ENCODE measurements around the gene NUDT11.
"Not testable (repeated sequence)": the region's sequence is repeated elsewhere in the genome, so short reads cannot be mapped to it uniquely, and the experiment has no call there.

The NUDT11 gene

GRCh38 chrX:51496501-51497291 lies at the start of gene NUDT11:
TSS of gene NUDT11 (minus strand) at chrX:51496592. CDS start at chrX:51496444, 148 bp downstream.
- no peak for FAIRE-seq

DNA sequence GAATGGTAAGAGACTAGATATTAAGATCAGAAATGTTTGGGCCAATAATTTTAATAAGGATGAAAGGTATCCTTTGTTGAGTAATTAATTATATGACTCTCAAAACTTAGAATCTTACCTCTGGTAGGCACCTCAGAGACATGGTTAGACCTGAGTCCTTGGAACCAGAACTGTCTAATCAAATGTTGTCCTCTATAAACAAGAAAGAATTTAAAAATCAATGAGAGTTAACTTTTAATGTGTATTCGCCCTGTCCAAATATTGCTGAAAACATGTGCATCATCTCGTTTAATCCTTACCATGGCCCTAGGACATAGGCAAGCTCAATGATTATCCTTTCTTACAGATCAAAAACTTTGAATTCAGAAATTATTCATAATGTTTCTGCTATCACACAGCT lies 24.0 kb upstream of the NUDT11 start:
- FAIRE-seq = no peak

GRCh38 chrX:51519131-51519530 lies 22.7 kb upstream of the NUDT11 start:
- not testable (repeated sequence) for FAIRE-seq

- no peak for FAIRE-seq
Measured at GRCh38 chrX:51507551-51507950, 11.2 kb upstream of the NUDT11 start.

DNA sequence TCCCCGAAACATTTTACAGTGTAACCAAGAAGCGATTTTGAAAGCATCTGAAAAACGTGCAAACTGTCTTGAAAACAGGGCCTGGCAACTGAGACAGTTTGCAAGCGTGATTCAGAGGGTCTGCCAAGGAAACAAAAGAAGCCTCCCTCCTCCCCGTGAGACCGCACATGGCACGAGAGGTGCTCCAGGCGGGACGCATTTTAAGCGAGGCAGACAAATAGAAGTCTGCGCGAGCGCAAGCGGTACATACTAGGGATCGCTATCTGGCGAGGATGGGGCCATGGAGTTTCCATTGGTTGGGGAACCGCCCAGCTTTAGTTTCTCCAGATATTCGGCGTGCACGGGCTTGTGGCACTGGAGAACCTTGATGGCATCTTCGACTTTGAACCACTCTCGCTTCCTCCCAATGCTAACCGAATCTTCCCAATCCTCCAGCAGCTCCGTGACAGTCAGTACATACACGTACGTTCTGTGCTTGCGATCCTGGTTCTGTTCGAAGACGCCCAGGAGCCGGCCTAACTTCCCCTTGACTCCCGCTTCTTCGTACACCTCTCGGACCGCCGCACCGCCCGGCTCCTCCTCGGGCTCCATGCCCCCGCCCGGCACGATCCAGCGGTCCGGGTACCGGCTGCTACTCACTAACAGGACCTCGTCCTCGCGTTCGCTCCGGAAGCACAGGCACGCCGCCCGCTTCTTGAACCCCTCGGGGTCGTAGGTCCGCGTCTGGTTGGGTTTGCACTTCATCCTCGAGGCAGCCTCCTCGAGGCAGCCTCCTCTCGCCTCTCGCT lies 497 bp downstream of the NUDT11 start:
- FAIRE-seq = not testable (repeated sequence)

- FAIRE-seq = peak; percentile 41
Measured at GRCh38 chrX:51494409-51494808, 2.0 kb downstream of the NUDT11 start.

GRCh38 chrX:51487960-51488267 lies 8.5 kb downstream of the NUDT11 start:
- no peak for FAIRE-seq

DNA sequence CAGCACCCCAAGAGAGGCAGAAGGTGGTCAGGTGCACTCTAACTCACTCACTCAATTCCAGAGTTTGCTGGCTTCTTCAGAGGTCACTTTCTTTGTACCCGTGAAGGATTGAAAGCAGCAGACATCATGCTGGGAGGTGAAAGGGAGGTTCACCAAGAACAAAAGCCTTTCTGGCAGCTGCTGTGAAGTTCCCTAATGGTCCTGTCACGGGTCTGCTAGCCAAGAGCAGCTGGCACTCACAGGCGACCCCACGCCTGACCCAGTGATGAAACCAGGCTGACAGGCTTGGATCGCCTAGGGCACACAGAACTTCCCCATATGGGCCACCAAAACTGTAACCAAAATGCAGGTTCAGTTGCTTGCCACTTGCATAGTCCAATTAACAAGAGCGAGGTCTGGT lies 11.8 kb downstream of the NUDT11 start:
- FAIRE-seq = no peak

DNA sequence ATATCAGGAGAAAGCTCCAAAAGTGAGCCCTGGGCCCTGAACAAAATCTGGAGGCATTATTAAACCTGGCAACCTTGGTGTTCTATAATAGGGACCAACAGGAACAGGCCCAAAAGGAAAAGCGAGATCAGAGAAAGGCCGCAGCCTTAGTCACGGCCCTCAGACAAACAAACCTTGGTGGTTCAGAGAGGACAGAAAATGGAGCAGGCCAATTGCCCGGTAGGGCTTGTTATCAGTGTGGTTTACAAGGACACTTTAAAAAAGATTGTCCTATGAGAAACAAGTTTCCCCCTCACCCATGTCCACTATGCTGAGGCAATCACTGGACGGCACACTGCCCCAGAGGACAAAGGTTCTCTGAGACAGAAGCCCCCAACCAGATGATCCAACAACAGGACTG lies 14.0 kb downstream of the NUDT11 start:
- FAIRE-seq = not testable (repeated sequence)

GRCh38 chrX:51476930-51477329 lies 19.5 kb downstream of the NUDT11 start:
- FAIRE-seq = peak; percentile 80

DNA sequence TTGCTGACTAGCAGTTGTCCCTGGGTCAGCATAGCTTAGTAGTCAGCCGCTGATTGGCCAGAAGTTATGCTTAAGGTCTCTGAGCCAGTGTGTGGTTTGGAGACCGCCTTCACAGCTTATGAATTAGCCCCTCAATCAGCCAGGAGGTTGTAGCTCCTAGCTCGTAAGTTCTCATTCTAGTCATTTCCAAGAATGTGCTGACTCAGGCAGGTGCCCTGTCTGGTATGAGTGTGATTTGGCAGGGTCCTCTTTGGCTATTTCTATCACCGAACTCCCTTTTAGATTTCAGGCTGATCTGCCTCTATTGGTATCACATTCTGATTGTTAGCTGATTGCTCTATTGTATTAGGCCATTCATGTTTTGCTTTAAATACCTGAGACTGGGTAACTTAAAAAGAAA lies 33.1 kb downstream of the NUDT11 start:
- no peak for FAIRE-seq

GRCh38 chrX:51461053-51462044 lies 35.0 kb downstream of the NUDT11 start:
- no peak for FAIRE-seq

DNA sequence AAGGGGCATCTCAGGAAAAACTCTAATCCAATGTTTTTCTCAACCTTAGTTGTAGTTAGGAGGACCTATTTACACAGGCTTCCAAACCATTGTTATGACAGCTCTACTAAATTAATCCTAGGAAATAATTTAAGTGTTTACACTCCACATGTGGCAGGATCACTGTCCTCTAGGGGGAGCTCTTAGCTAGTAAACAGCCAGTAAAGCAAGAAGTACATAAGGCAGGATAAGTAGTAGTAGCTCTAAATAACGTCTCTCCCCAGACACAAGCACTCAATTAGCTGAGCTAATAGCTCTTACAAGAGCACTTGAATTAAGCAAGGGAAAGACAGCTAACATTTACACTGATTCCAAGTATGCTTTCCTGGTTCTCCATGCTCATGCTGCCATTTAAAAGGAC lies 37.3 kb downstream of the NUDT11 start:
- no peak for FAIRE-seq

GRCh38 chrX:51456814-51457213 lies 39.6 kb downstream of the NUDT11 start:
- peak; percentile 43 for FAIRE-seq

- no peak for FAIRE-seq
Measured at GRCh38 chrX:51456246-51456645, 40.1 kb downstream of the NUDT11 start.

DNA sequence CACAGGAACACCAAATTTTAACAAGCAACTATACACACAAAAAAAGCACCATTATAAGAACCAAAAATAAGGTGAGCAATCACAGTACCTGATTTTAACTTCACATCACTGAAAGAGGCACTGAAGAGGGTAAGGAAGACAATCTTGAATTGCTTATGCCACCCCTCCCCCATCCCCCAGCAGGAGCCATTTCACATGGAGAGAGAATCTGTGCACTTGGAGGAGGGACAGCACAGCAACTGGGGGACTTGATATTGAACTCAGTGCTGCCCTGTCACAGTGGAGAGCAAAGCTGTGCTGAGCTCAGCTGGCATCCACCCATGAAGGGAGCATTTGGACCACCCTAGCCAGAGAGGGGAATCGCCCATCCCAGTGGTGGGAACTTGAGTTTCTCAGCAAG lies 56.0 kb downstream of the NUDT11 start:
- no peak for FAIRE-seq
